ENCODE results near the gene PCARE. TPM values are rescaled to one million over a fixed set of nuclear protein-coding genes. Genes with fewer than 3 reads are reported as not detected.

The PCARE gene
- total RNA-seq, 2 donors from 2014 or later: 0.09 TPM; not detected in 1

DNA sequence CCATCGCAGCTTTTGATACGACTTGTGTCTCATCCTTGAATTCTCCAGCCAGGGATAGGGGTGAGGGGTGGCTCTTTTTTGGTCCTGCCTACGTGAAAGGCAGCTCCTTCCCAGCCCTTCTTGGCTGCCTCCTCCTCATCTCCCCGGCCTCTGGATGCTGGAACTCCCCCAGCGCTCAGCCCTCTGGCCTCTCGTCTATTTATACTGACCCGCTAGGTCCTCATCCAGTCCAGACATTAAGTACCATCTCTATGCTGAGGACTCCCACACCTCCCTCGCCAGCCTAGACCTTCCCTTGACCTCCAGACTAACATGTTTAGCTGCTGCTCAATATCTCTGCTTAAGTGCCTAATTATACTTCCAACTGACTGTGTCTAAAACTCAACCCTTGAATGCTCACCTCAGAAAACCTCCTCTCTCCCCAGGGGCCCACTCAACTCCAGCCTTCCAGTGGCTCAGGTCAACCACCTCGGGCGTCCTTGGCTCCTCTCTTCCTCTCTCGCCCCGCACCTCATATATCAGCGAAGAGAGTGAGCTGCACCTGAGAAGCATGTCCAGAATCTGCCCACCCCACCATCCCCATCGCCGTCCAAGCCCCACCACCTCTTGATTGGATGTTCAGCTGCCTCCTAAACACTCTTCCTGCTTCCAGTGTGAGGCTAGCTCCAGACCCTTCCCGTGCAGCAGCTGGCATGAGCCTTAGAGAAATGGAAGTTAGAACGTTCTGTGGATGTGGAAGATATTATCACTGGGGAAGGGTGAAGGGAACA is 58.4 kb downstream of the PCARE start:
- H3K9me3 ChIP-seq (ENCODE audit: control insufficient read depth, low read length): no peaks in the 10 kb centered on the region
- no peak overlapping the region for H3K9ac ChIP-seq (ENCODE audit: extremely low read depth, low read length, poor library complexity, severe bottlenecking)
- Mint-ChIP-seq H3K4me1 (peaks cover 42% of the 10 kb centered on the region), H3K9me3 (no peaks in the 10 kb centered on the region), H3K36me3 (ENCODE audit: low read depth) (no peaks in the 10 kb centered on the region), H3K27ac (peak overlapping the region; percentile 22), H3K27me3 (ENCODE audit: insufficient read depth) (peaks cover 4% of the 10 kb centered on the region), H3K4me3 (no peak overlapping the region)
- 94 to 98% methylated on average over 5 to 17 of the region's 17 CpGs for WGBS, 2 experiments (ENCODE audit: insufficient coverage in 1 of 2, insufficient read length in 1 of 2)
- TF ChIP-seq CTCF (conservative IDR thresholded peaks at IDR 0.05): no peak
- no peak overlapping the region for H3K4me3 ChIP-seq (ENCODE audit: low read length)
- DNase-seq: no peak
- no peaks in the 10 kb centered on the region for H3K27me3 ChIP-seq (ENCODE audit: control insufficient read depth, insufficient read depth, low read length, poor library complexity, severe bottlenecking)
- H3K4me1 ChIP-seq (ENCODE audit: control insufficient read depth, insufficient read depth, low read length): peaks cover 14% of the 10 kb centered on the region
- no peak overlapping the region for H3K27ac ChIP-seq (ENCODE audit: low read depth, low read length)
- H3K36me3 ChIP-seq (ENCODE audit: control insufficient read depth, insufficient read depth, low read length): no peaks in the 10 kb centered on the region

- H3K36me3 Mint-ChIP-seq (ENCODE audit: low read depth): no peaks in the 10 kb centered on the region
- no peaks in the 10 kb centered on the region for H3K9me3 Mint-ChIP-seq
- peak; percentile 35 for TF ChIP-seq CTCF (conservative IDR thresholded peaks at IDR 0.05)
- Histone ChIP-seq H3K36me3 (ENCODE audit: control insufficient read depth, insufficient read depth, low read length) (no peaks in the 10 kb centered on the region), H3K9me3 (ENCODE audit: control insufficient read depth, low read length) (no peaks in the 10 kb centered on the region), H3K9ac (ENCODE audit: extremely low read depth, low read length, poor library complexity, severe bottlenecking) (no peak overlapping the region), H3K27me3 (ENCODE audit: control insufficient read depth, insufficient read depth, low read length, poor library complexity, severe bottlenecking) (no peaks in the 10 kb centered on the region), H3K4me1 (ENCODE audit: control insufficient read depth, insufficient read depth, low read length) (peaks cover 17% of the 10 kb centered on the region), H3K27ac (ENCODE audit: low read depth, low read length) (no peak overlapping the region), H3K4me3 (ENCODE audit: low read length) (no peak overlapping the region)
- 86 to 91% methylated on average over 13 of the region's 13 CpGs for WGBS, 2 experiments (ENCODE audit: insufficient coverage in 1 of 2, insufficient read length in 1 of 2)
- no peak overlapping the region for H3K4me3 Mint-ChIP-seq
- DNase-seq: no peak
- no peak overlapping the region for H3K27ac Mint-ChIP-seq
- H3K27me3 Mint-ChIP-seq (ENCODE audit: insufficient read depth): peaks cover 4% of the 10 kb centered on the region
- H3K4me1 Mint-ChIP-seq: peaks cover 44% of the 10 kb centered on the region
These were observed 59.4 kb downstream of the PCARE start for GRCh38 chr2:29014811-29015421.

DNA sequence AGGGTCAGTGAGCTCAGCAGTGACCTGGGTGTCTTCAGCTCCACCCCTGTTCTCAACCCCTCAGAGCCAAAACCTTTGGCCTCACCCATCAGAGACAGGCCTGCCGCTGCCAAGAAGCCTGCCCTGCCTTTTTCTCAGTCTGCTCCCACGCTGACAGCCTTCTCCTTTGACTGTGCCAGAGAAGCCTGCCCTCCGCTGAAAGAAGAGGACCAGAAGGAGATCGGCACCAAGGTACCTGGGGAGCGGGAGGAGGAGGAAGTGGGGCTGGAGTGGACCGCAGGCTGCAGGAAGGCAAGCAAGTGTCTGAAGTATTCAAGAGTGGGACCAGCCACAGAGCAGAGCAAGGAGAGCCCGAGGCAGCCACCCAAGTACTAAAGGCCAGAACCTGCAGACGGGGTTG is 60.0 kb downstream of the PCARE start:
- 92 to 97% methylated on average over 4 to 8 of the region's 8 CpGs for WGBS, 2 experiments (ENCODE audit: insufficient coverage in 1 of 2, insufficient read length in 1 of 2)
- Mint-ChIP-seq H3K27me3 (ENCODE audit: insufficient read depth) (peaks cover 4% of the 10 kb centered on the region), H3K9me3 (no peaks in the 10 kb centered on the region), H3K4me1 (peaks cover 47% of the 10 kb centered on the region), H3K27ac (no peak overlapping the region), H3K4me3 (no peak overlapping the region), H3K36me3 (ENCODE audit: low read depth) (no peaks in the 10 kb centered on the region)
- Histone ChIP-seq H3K27ac (ENCODE audit: low read depth, low read length) (no peak overlapping the region), H3K27me3 (ENCODE audit: control insufficient read depth, insufficient read depth, low read length, poor library complexity, severe bottlenecking) (no peaks in the 10 kb centered on the region), H3K4me3 (ENCODE audit: low read length) (no peak overlapping the region), H3K9ac (ENCODE audit: extremely low read depth, low read length, poor library complexity, severe bottlenecking) (no peak overlapping the region), H3K4me1 (ENCODE audit: control insufficient read depth, insufficient read depth, low read length) (peaks cover 17% of the 10 kb centered on the region), H3K9me3 (ENCODE audit: control insufficient read depth, low read length) (no peaks in the 10 kb centered on the region), H3K36me3 (ENCODE audit: control insufficient read depth, insufficient read depth, low read length) (no peaks in the 10 kb centered on the region)
- no peak for DNase-seq
- no peak for TF ChIP-seq CTCF (conservative IDR thresholded peaks at IDR 0.05)

Data from endodermal cell (in vitro differentiated cells).